ENCODE data around the gene TDRD6.

DNA sequence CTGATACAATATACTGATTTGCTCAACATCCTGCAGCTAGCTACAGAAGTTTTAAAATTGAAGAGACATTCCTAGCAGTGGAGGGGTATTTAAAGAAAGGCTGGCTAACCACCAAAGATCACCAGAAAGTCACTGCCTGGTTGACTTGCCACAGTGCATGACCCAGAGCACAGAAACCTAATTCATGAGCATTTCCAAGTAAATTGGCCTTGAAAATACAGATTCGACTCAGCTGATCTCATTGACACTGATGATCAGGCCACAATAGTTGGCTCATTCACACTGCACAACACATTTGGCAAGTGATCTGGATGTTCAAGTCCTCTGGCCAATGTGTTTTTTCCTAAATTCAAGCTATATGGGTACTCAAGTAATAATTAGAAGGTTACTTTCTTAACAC, 13.3 kb upstream of the TDRD6 start:
- TF ChIP-seq, protein P1, sequence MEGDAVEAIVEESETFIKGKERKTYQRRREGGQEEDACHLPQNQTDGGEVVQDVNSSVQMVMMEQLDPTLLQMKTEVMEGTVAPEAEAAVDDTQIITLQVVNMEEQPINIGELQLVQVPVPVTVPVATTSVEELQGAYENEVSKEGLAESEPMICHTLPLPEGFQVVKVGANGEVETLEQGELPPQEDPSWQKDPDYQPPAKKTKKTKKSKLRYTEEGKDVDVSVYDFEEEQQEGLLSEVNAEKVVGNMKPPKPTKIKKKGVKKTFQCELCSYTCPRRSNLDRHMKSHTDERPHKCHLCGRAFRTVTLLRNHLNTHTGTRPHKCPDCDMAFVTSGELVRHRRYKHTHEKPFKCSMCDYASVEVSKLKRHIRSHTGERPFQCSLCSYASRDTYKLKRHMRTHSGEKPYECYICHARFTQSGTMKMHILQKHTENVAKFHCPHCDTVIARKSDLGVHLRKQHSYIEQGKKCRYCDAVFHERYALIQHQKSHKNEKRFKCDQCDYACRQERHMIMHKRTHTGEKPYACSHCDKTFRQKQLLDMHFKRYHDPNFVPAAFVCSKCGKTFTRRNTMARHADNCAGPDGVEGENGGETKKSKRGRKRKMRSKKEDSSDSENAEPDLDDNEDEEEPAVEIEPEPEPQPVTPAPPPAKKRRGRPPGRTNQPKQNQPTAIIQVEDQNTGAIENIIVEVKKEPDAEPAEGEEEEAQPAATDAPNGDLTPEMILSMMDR (IDR thresholded peaks at IDR 0.05; ENCODE audit: low read depth, low read length), result no peak
- no peak for TF ChIP-seq EZH2phosphoT487 (IDR thresholded peaks at IDR 0.05; ENCODE audit: low read depth)
